KMS-11 (cell line): Measurements from ENCODE around the gene POR.
"Not testable (repeated sequence)": the region's sequence is repeated elsewhere in the genome, so short reads cannot be mapped to it uniquely, and the experiment has no call there.

Experiments
- H2AFZ ChIP-seq: fragments of 200-600 bp; sonication (generic); 2 replicates; pipeline ENCODE4 v1.6.1; 2016; ENCODE audit warnings: antibody characterized with exemption, mixed run types, low read depth
- H3K27ac ChIP-seq: fragments of 200-600 bp; sonication (generic); 2 replicates; pipeline ENCODE4 v1.6.1; 2016; ENCODE audit warnings: mild to moderate bottlenecking, mixed run types
- H3K27me3 ChIP-seq: fragments of 200-600 bp; sonication (generic); 2 replicates; pipeline ENCODE4 v1.6.1; 2017; ENCODE audit warnings: mild to moderate bottlenecking, low read depth, mixed run types, moderate library complexity; ENCODE audit not compliant: insufficient read depth
- H3K36me3 ChIP-seq: fragments of 200-600 bp; sonication (generic); 2 replicates; pipeline ENCODE4 v1.6.1; 2017; ENCODE audit warnings: mild to moderate bottlenecking, mixed run types; ENCODE audit not compliant: insufficient read depth
- H3K4me1 ChIP-seq: fragments of 200-600 bp; sonication (generic); 2 replicates; pipeline ENCODE4 v1.6.1; 2016; ENCODE audit warnings: mild to moderate bottlenecking, low read depth, mixed run types; ENCODE audit not compliant: poor library complexity, severe bottlenecking
- H3K4me2 ChIP-seq: fragments of 200-600 bp; sonication (generic); 2 replicates; pipeline ENCODE4 v1.7.0; 2016; ENCODE audit warnings: mild to moderate bottlenecking, mixed run types
- H3K4me3 ChIP-seq: fragments of 200-600 bp; sonication (generic); IDR thresholded peaks from 2 replicates; pipeline ENCODE4 v1.6.1; 2017; ENCODE audit warnings: low read depth, low read length, mixed read lengths; ENCODE audit not compliant: insufficient read depth
- H3K79me2 ChIP-seq: fragments of 200-600 bp; sonication (generic); 2 replicates; pipeline ENCODE4 v1.6.1; 2016; ENCODE audit warnings: low read depth, mixed run types; ENCODE audit not compliant: insufficient read depth
- H3K9ac ChIP-seq: fragments of 200-600 bp; sonication (generic); 2 replicates; pipeline ENCODE4 v1.6.1; 2016; ENCODE audit warnings: mild to moderate bottlenecking, mixed run types
- H4K20me1 ChIP-seq: fragments of 200-600 bp; sonication (generic); 2 replicates; pipeline ENCODE4 v1.6.1; 2016; ENCODE audit warnings: mild to moderate bottlenecking, mixed run types; ENCODE audit not compliant: insufficient read depth
- CTCF ChIP-seq: fragments of 200-600 bp; sonication (generic); conservative IDR thresholded peaks from 2 replicates; pipeline ENCODE4 v1.6.1; 2017; ENCODE audit warnings: low read depth, mild to moderate bottlenecking, antibody characterized with exemption, low read length, moderate library complexity, mixed read lengths

The POR gene

GRCh38 chr7:76023002-76023401, 108.0 kb downstream of the POR start:
- Histone ChIP-seq H3K4me3 (no peak overlapping the region), H3K4me1 (peaks cover 21% of the 10 kb centered on the region), H3K27ac (no peak overlapping the region), H3K9ac (no peak overlapping the region), H3K27me3 (no peaks in the 10 kb centered on the region), H3K79me2 (no peaks in the 10 kb centered on the region), H3K36me3 (no peaks in the 10 kb centered on the region), H3K4me2 (no peak overlapping the region), H2AFZ (no peak overlapping the region), H4K20me1 (no peaks in the 10 kb centered on the region)
- TF ChIP-seq CTCF, result no peak

GRCh38 chr7:76029682-76030081, 114.7 kb downstream of the POR start:
- not testable (repeated sequence) for H3K9ac ChIP-seq, H3K36me3 ChIP-seq, H3K27me3 ChIP-seq, H3K79me2 ChIP-seq, H3K4me3 ChIP-seq, H4K20me1 ChIP-seq, H3K4me1 ChIP-seq, H3K4me2 ChIP-seq, H3K27ac ChIP-seq, H2AFZ ChIP-seq

- Histone ChIP-seq H3K4me3 (no peak overlapping the region), H3K9ac (no peak overlapping the region), H3K27ac (no peak overlapping the region), H4K20me1 (no peaks in the 10 kb centered on the region), H2AFZ (no peak overlapping the region), H3K79me2 (no peaks in the 10 kb centered on the region), H3K4me2 (no peak overlapping the region), H3K4me1 (no peaks in the 10 kb centered on the region), H3K27me3 (no peaks in the 10 kb centered on the region), H3K36me3 (no peaks in the 10 kb centered on the region)
- no peak for TF ChIP-seq CTCF
Observed at GRCh38 chr7:76031964-76032363, 117.0 kb downstream of the POR start.
